CD4-positive, alpha-beta T cell (primary cell): ENCODE measurements around the gene CLCN1. TPM values are rescaled to one million over a fixed set of nuclear protein-coding genes. Genes with fewer than 3 reads are reported as not detected.

Experiments used
- ATAC-seq: fragments of 200-7000 bp; cut with Tn5 transposase; one replicate; pipeline ENCODE4 v1.10.0; 2022; ENCODE audit warnings: mild to moderate bottlenecking; ENCODE audit not compliant: poor library complexity
- CTCF ChIA-PET: fragments of 350-600 bp; sonication (Branson Sonifier 250); formaldehyde crosslinking; loops from one replicate; lab custom pipeline; 2021; ENCODE audit warnings: antibody characterized with exemption, inconsistent platforms; lab: Charles Lee
- POLR2A ChIA-PET: fragments of 350-600 bp; sonication (Branson Sonifier 250); formaldehyde crosslinking; loops from one replicate; lab custom pipeline; 2021; ENCODE audit warnings: antibody characterized with exemption, inconsistent platforms; lab: Charles Lee
- DNase-seq, 14 experiments: peaks; one replicate each; pipeline ENCODE4 v3.0.0-alpha.2; 2013 to 2020; ENCODE audit warnings: mixed read lengths in 2 of 14
- H3K27ac ChIP-seq, 2 donors: one replicate each; pipeline versions ENCODE4 v1.5.1 to v1.7.0; 2013; ENCODE audit warnings: low read length in 2 of 2, low read depth in 1 of 2, mild to moderate bottlenecking in 1 of 2
- H3K27me3 ChIP-seq, 2 experiments: 1 replicate in 1 of 2; 2 replicates in 1 of 2; pipeline versions ENCODE4 v1.6.1 to v1.7.0; 2013; ENCODE audit warnings: low read length in 2 of 2, control low read depth in 1 of 2, mild to moderate bottlenecking in 1 of 2, moderate library complexity in 1 of 2; ENCODE audit not compliant: insufficient read depth in 2 of 2, control insufficient read depth in 1 of 2
- H3K36me3 ChIP-seq: one replicate; pipeline ENCODE4 v1.6.1; 2013; ENCODE audit warnings: low read length, control low read depth; ENCODE audit not compliant: insufficient read depth
- H3K4me1 ChIP-seq: one replicate; pipeline ENCODE4 v1.6.1; 2013; ENCODE audit warnings: low read length, control low read depth; ENCODE audit not compliant: insufficient read depth
- H3K4me3 ChIP-seq: one replicate; pipeline ENCODE4 v1.5.1; 2013; ENCODE audit warnings: mild to moderate bottlenecking, low read length, moderate library complexity
- H3K9me3 ChIP-seq, 2 experiments: 1 replicate in 1 of 2; 2 replicates in 1 of 2; pipeline versions ENCODE4 v1.6.1 to v1.7.0; 2013; ENCODE audit warnings: low read length in 2 of 2, mild to moderate bottlenecking in 2 of 2, control low read depth in 1 of 2, moderate library complexity in 1 of 2; ENCODE audit not compliant: control insufficient read depth in 1 of 2, insufficient read depth in 1 of 2
- H3K27ac Mint-ChIP-seq: one replicate; pipeline ENCODE4 v1.8.0; 2020; ENCODE audit warnings: mixed read lengths
- H3K27me3 Mint-ChIP-seq: one replicate; pipeline ENCODE4 v1.8.0; 2021; ENCODE audit warnings: mixed read lengths
- H3K36me3 Mint-ChIP-seq: one replicate; pipeline ENCODE4 v1.8.0; 2021; ENCODE audit warnings: low read depth, mixed read lengths
- H3K4me1 Mint-ChIP-seq: one replicate; pipeline ENCODE4 v1.8.0; 2021; ENCODE audit warnings: low read depth, mixed read lengths
- H3K4me3 Mint-ChIP-seq: one replicate; pipeline ENCODE4 v1.8.0; 2020; ENCODE audit warnings: mild to moderate bottlenecking, mixed read lengths
- H3K9me3 Mint-ChIP-seq: one replicate; pipeline ENCODE4 v1.8.0; 2020; ENCODE audit warnings: mixed read lengths
- intact Hi-C, 2 experiments: fragments of 100-400 bp; cut with DNase I in 1 of 2; cut with micrococcal nuclease in 1 of 2; formaldehyde crosslinking; loops; one replicate each; pipeline versions ENCODE4 v1.15.1 to v1.9.0; 2023 to 2025; cut with DNase I, micrococcal nuclease
- total RNA-seq, 174 experiments: library from RNA in 2 of 174; stranded (reverse) in 2 of 174; gene quantifications; one replicate each; pipeline ENCODE4 v1.2.3 and lab custom pipeline; 2021 to 2026
- TF ChIP-seq, protein P1 (sequence below): fragments of 200-600 bp; IDR thresholded peaks from one replicate; pipeline ENCODE4 v1.8.0; 2022; ENCODE audit warnings: antibody characterized with exemption, mild to moderate bottlenecking

CLCN1 gene
- total RNA-seq, 2 experiments from 2014 or later = not detected

DNA sequence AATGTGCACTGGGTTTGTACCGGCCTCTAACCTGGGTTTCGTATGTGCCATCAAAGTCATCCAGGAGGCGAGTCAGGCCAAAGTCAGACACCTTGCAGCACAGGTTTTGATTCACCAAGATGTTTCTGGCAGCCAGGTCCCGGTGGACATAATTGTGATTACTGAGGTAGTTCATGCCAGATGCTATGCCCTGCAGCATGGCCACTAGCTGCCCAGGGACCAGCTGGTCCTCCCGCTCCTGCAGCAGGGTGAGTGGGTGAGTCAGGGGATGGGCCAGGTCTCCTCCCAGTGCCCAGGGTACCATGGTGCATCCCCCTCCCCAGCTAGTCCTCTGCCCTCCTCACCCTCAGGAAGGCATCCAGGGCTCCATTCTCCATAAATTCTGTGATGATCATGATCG lies 78.9 kb downstream of the CLCN1 start:
- peaks cover 93% of the 10 kb centered on the region for H3K36me3 Mint-ChIP-seq
- H3K4me1 ChIP-seq = peaks cover 9% of the 10 kb centered on the region
- TF ChIP-seq, protein P1, sequence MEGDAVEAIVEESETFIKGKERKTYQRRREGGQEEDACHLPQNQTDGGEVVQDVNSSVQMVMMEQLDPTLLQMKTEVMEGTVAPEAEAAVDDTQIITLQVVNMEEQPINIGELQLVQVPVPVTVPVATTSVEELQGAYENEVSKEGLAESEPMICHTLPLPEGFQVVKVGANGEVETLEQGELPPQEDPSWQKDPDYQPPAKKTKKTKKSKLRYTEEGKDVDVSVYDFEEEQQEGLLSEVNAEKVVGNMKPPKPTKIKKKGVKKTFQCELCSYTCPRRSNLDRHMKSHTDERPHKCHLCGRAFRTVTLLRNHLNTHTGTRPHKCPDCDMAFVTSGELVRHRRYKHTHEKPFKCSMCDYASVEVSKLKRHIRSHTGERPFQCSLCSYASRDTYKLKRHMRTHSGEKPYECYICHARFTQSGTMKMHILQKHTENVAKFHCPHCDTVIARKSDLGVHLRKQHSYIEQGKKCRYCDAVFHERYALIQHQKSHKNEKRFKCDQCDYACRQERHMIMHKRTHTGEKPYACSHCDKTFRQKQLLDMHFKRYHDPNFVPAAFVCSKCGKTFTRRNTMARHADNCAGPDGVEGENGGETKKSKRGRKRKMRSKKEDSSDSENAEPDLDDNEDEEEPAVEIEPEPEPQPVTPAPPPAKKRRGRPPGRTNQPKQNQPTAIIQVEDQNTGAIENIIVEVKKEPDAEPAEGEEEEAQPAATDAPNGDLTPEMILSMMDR = no peak
- H3K27me3 Mint-ChIP-seq = no peaks in the 10 kb centered on the region
- ChIA-PET POLR2A (interaction anchor here (1.7 to 2.1 kb wide), 2 partner anchors 8 to 13 kb away, joined by 6 to 7 read pairs; partner anchors contain the start of gene EPHA1), CTCF (interaction anchor here (1.7 kb wide), 1 partner anchor 14 kb away, joined by 9 read pairs; no protein-coding TSS in a partner anchor)
- no peak overlapping the region for H3K4me3 ChIP-seq
- H3K4me1 Mint-ChIP-seq = peaks cover 13% of the 10 kb centered on the region
- H3K27ac ChIP-seq = no peak overlapping the region
- H3K9me3 Mint-ChIP-seq = no peaks in the 10 kb centered on the region
- peaks cover 80% of the 10 kb centered on the region for H3K36me3 ChIP-seq
- no peak overlapping the region for H3K4me3 Mint-ChIP-seq
- DNase-seq = no peak
- no peaks in the 10 kb centered on the region for H3K27me3 ChIP-seq
- no peaks in the 10 kb centered on the region for H3K9me3 ChIP-seq
- intact Hi-C loops = no loop called here
- ATAC-seq = no peak
- peak overlapping the region; percentile 66 for H3K27ac Mint-ChIP-seq

DNA sequence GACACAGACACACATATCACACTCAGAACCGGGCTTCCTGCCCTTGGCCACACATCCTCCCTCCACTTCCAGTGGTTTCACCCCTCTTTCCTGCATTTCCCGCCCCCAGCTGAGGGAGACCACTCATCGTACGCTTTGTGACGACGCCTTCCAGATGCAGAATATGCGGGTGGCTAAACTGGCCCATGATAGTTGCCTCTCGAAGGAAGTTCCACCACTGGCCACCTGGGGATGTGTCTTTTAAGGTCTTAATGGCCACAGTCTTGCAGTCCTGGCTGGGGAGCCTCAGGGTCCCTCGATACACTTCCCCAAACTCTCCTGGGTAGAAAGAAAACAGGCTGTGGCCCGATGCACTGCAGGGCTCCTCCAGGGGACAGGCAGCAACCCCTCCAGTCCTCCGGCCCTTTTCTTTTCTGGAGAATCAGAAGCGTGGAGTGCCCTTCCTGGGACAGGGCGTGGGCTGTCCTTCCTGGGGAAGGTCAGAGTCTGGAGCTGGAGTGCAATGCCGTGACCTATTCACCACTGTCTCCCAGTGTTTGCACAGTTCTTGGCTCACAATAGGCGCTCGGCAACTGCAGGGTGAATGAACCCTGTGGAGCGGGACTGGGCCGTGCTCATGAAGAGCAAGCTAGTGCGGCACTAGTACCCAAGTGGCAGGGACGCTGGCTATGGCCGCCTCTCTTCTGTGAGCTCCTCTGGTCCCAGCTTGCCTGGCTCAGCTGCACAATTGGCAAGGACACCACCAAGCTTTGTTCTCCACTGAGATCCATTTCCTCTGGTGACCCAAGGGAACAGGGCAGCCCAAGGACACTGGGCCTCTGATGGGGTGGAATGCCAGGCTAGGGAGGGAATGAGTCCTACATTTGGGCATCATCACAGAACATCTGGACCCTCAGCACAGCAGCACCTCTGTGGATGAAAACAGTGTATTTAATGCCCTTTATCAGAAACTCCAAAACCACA lies 79.6 kb downstream of the CLCN1 start:
- DNase-seq (no peak), ATAC-seq (no peak)
- Histone ChIP-seq H3K9me3 (no peaks in the 10 kb centered on the region), H3K27me3 (no peaks in the 10 kb centered on the region), H3K27ac (no peak overlapping the region), H3K4me3 (no peak overlapping the region), H3K36me3 (peaks cover 80% of the 10 kb centered on the region), H3K4me1 (peaks cover 9% of the 10 kb centered on the region)
- intact Hi-C loops = no loop called here
- H3K4me1 Mint-ChIP-seq = peaks cover 9% of the 10 kb centered on the region
- peaks cover 93% of the 10 kb centered on the region for H3K36me3 Mint-ChIP-seq
- H3K9me3 Mint-ChIP-seq = no peaks in the 10 kb centered on the region
- H3K27me3 Mint-ChIP-seq = no peaks in the 10 kb centered on the region
- CTCF ChIA-PET = interaction anchor here (1.7 kb wide), 1 partner anchor 15 kb away, joined by 9 read pairs; no protein-coding TSS in a partner anchor
- POLR2A ChIA-PET = interaction anchor here (1.7 to 2.1 kb wide), 2 partner anchors 9 to 12 kb away, joined by 6 to 7 read pairs; partner anchors contain the start of gene EPHA1
- H3K4me3 Mint-ChIP-seq = no peak overlapping the region
- TF ChIP-seq, protein P1 = no peak
- peak overlapping the region; percentile 66 for H3K27ac Mint-ChIP-seq

DNA sequence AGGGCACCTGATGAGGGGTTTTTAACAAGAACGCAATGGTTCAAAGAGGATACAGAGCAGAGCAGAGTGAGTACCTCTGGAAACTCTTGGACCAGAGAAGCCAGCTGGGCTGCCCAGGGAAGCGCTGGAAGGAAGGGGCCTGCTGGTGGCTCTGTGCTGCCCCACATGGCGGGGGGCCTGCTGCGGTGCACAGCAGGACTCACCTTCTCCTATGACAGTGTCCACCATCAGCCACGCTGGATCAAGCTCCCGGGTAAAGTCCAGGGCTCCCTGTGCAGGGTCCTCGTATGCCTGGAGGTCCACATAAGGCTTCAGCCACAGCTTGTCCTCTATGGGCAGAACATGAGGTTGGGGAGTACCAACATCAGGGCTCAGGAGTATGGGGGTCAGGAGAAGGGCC lies 80.3 kb downstream of the CLCN1 start:
- H3K36me3 ChIP-seq = peaks cover 79% of the 10 kb centered on the region
- DNase-seq (no peak), ATAC-seq (no peak)
- no peak overlapping the region for H3K27ac Mint-ChIP-seq
- peaks cover 9% of the 10 kb centered on the region for H3K4me1 ChIP-seq
- ChIA-PET POLR2A (interaction anchor here (1.7 kb wide), 1 partner anchor 12 kb away, joined by 7 read pairs; the partner anchor contains the start of gene EPHA1), CTCF (interaction anchor here (1.7 kb wide), 1 partner anchor 16 kb away, joined by 9 read pairs; no protein-coding TSS in a partner anchor)
- H3K36me3 Mint-ChIP-seq = peaks cover 95% of the 10 kb centered on the region
- intact Hi-C loops = no loop called here
- H3K9me3 Mint-ChIP-seq = no peaks in the 10 kb centered on the region
- no peak overlapping the region for H3K4me3 Mint-ChIP-seq
- no peaks in the 10 kb centered on the region for H3K9me3 ChIP-seq
- H3K4me1 Mint-ChIP-seq = peaks cover 9% of the 10 kb centered on the region
- no peaks in the 10 kb centered on the region for H3K27me3 ChIP-seq
- no peak overlapping the region for H3K4me3 ChIP-seq
- TF ChIP-seq, protein P1 = no peak
- no peak overlapping the region for H3K27ac ChIP-seq
- H3K27me3 Mint-ChIP-seq = no peaks in the 10 kb centered on the region
